ENCODE measurements around the gene RGS7. TPM values are rescaled to one million over a fixed set of nuclear protein-coding genes. Genes with fewer than 3 reads are reported as not detected.

RGS7 gene
- total RNA-seq, 2 donors from 2014 or later, result 0.10 to 0.24 TPM

DNA sequence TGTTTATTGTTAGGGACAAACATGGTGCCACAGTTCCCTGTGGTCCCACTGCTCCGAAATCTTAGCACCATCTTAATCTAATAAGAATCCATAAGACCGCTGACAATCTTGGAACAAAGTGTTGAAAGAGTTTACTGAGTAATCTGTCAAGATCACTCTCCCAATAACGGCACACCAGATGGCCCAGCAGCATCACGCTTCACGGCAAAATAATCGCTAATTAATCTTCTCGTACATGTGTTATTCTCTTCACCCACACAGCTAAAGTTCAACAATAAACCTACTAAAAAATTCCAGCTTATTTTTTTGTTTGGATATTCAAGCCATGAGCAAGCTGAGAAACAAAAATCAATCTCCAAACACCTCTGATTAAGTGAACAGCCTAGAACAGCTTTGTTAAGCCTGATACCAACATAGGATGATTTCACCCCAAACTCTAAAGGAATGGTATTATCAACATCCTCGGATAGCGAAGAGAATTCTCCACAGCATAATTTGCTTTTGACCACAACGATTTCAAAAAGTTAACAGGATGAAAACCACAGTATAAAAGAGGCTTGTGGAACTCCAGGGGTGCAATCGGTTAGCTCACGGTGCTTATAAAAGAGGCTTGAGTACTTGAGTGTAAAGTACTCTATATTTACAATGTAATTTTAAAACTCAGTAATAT is 415.2 kb downstream of the RGS7 start:
- Histone ChIP-seq H3K4me3 (no peak overlapping the region), H3K27ac (no peak overlapping the region), H3K9me3 (no peaks in the 10 kb centered on the region), H3K4me1 (no peaks in the 10 kb centered on the region), H3K9ac (ENCODE audit: low read depth in 2 of 2, low read length in 2 of 2) (no peak overlapping the region), H3K36me3 (no peaks in the 10 kb centered on the region), H3K27me3 (no peaks in the 10 kb centered on the region)
- no peak for DNase-seq
- intact Hi-C loops (cut with DNase I), result no loop called here
- TF ChIP-seq, protein P1, sequence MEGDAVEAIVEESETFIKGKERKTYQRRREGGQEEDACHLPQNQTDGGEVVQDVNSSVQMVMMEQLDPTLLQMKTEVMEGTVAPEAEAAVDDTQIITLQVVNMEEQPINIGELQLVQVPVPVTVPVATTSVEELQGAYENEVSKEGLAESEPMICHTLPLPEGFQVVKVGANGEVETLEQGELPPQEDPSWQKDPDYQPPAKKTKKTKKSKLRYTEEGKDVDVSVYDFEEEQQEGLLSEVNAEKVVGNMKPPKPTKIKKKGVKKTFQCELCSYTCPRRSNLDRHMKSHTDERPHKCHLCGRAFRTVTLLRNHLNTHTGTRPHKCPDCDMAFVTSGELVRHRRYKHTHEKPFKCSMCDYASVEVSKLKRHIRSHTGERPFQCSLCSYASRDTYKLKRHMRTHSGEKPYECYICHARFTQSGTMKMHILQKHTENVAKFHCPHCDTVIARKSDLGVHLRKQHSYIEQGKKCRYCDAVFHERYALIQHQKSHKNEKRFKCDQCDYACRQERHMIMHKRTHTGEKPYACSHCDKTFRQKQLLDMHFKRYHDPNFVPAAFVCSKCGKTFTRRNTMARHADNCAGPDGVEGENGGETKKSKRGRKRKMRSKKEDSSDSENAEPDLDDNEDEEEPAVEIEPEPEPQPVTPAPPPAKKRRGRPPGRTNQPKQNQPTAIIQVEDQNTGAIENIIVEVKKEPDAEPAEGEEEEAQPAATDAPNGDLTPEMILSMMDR (IDR thresholded peaks at IDR 0.05), result no peak

GRCh38 chr1:240936911-240937668 is 419.9 kb downstream of the RGS7 start:
- TF ChIP-seq, protein P1 (IDR thresholded peaks at IDR 0.05), result no peak
- DNase-seq, result no peak
- intact Hi-C loops (cut with DNase I), result no loop called here

DNA sequence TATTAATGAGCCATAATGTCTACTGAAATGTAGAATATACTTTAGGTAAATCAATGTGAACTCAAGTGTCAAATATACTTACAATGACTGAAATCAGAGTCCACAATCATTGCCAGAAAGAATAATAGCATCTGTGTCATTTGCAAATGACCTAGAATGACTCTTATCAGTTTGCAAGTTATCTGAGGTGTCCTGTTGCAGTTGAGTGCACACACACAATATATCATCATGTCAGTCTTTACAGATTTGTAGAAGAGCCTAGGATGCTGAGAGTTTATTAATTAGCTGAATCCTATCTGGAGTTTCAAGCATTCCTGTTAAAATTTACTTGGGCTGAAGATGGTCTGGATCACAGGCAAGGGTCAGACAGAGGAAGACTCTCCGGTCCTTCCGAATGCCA is 421.1 kb downstream of the RGS7 start:
- TF ChIP-seq, protein P1 (IDR thresholded peaks at IDR 0.05), result no peak
- no peak for DNase-seq
- no peak overlapping the region for H3K27ac ChIP-seq
- no peak overlapping the region for H3K4me3 ChIP-seq
- H3K27me3 ChIP-seq, result no peaks in the 10 kb centered on the region
- H3K36me3 ChIP-seq, result no peaks in the 10 kb centered on the region
- no peak overlapping the region for H3K9ac ChIP-seq (ENCODE audit: low read depth in 2 of 2, low read length in 2 of 2)
- no peaks in the 10 kb centered on the region for H3K9me3 ChIP-seq
- no peaks in the 10 kb centered on the region for H3K4me1 ChIP-seq
- intact Hi-C loops (cut with DNase I), result no loop called here

More at GRCh38 chr1:240936911-240937668, 419.9 kb downstream of the RGS7 start:
- H3K27me3 ChIP-seq, result no peaks in the 10 kb centered on the region
- H3K4me1 ChIP-seq, result no peaks in the 10 kb centered on the region
- no peaks in the 10 kb centered on the region for H3K9me3 ChIP-seq
- no peak overlapping the region for H3K9ac ChIP-seq (ENCODE audit: low read depth in 2 of 2, low read length in 2 of 2)
- H3K36me3 ChIP-seq, result no peaks in the 10 kb centered on the region
- no peak overlapping the region for H3K4me3 ChIP-seq
- no peak overlapping the region for H3K27ac ChIP-seq

- Histone ChIP-seq H3K4me1 (no peaks in the 10 kb centered on the region), H3K36me3 (no peaks in the 10 kb centered on the region), H3K9ac (ENCODE audit: low read depth in 2 of 2, low read length in 2 of 2) (no peak overlapping the region), H3K9me3 (no peaks in the 10 kb centered on the region), H3K27me3 (no peaks in the 10 kb centered on the region), H3K27ac (no peak overlapping the region), H3K4me3 (no peak overlapping the region)
- TF ChIP-seq, protein P1 (IDR thresholded peaks at IDR 0.05), result no peak
- DNase-seq, result no peak
- intact Hi-C loops (cut with DNase I), result no loop called here
Measured at GRCh38 chr1:240931031-240931430, 426.0 kb downstream of the RGS7 start.

- Histone ChIP-seq H3K27ac (peak overlapping the region; percentile 56), H3K4me1 (no peaks in the 10 kb centered on the region), H3K4me3 (no peak overlapping the region), H3K9me3 (no peaks in the 10 kb centered on the region), H3K27me3 (no peaks in the 10 kb centered on the region), H3K36me3 (no peaks in the 10 kb centered on the region), H3K9ac (ENCODE audit: low read depth in 2 of 2, low read length in 2 of 2) (no peak overlapping the region)
- intact Hi-C loops (cut with DNase I), result no loop called here
- TF ChIP-seq, protein P1 (IDR thresholded peaks at IDR 0.05), result no peak
- DNase-seq, result no peak
Measured at GRCh38 chr1:240928265-240928664, 428.7 kb downstream of the RGS7 start.
